ENCODE measurements around the gene GGN.

GGN gene

GRCh38 chr19:38375098-38375493, 12.7 kb downstream of the GGN start:
- H3K27ac ChIP-seq: peak overlapping the region; percentile 95
- in situ Hi-C loops (cut with HindIII; ENCODE audit: low pct_ligation_motif_present, low sequenced_read_pairs): no loop called here

GRCh38 chr19:38374332-38375097, 13.3 kb downstream of the GGN start, which contains the start of gene PSMD8:
PSMD8 (plus strand) TSS chr19:38374571; CDS start chr19:38374602, 31 bp downstream.
- peak within 1 kb of the TSS; percentile 95 for H3K4me3 ChIP-seq (ENCODE audit: low read depth, low read length)
- in situ Hi-C loops (cut with HindIII; ENCODE audit: low pct_ligation_motif_present, low sequenced_read_pairs): no loop called here
- DNase-seq: peak; percentile 98
- H3K36me3 ChIP-seq (replicated peaks): peaks cover 26% of the 10 kb centered on the region
- H3K27ac ChIP-seq: peak within 1 kb of the TSS; percentile 95
- TF ChIP-seq, protein P1, sequence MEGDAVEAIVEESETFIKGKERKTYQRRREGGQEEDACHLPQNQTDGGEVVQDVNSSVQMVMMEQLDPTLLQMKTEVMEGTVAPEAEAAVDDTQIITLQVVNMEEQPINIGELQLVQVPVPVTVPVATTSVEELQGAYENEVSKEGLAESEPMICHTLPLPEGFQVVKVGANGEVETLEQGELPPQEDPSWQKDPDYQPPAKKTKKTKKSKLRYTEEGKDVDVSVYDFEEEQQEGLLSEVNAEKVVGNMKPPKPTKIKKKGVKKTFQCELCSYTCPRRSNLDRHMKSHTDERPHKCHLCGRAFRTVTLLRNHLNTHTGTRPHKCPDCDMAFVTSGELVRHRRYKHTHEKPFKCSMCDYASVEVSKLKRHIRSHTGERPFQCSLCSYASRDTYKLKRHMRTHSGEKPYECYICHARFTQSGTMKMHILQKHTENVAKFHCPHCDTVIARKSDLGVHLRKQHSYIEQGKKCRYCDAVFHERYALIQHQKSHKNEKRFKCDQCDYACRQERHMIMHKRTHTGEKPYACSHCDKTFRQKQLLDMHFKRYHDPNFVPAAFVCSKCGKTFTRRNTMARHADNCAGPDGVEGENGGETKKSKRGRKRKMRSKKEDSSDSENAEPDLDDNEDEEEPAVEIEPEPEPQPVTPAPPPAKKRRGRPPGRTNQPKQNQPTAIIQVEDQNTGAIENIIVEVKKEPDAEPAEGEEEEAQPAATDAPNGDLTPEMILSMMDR (IDR thresholded peaks at IDR 0.05; ENCODE audit: low read depth, low read length, missing control alignments): peak; percentile 31
- no peaks in the 10 kb centered on the region for H3K27me3 ChIP-seq (replicated peaks)

More at GRCh38 chr19:38375098-38375493, 12.7 kb downstream of the GGN start:
- TF ChIP-seq, protein P1 (IDR thresholded peaks at IDR 0.05; ENCODE audit: low read depth, low read length, missing control alignments): no peak
- Histone ChIP-seq H3K4me3 (ENCODE audit: low read depth, low read length) (peak overlapping the region; percentile 95), H3K27me3 (replicated peaks) (no peaks in the 10 kb centered on the region), H3K36me3 (replicated peaks) (peaks cover 32% of the 10 kb centered on the region)
- no peak for DNase-seq

DNA sequence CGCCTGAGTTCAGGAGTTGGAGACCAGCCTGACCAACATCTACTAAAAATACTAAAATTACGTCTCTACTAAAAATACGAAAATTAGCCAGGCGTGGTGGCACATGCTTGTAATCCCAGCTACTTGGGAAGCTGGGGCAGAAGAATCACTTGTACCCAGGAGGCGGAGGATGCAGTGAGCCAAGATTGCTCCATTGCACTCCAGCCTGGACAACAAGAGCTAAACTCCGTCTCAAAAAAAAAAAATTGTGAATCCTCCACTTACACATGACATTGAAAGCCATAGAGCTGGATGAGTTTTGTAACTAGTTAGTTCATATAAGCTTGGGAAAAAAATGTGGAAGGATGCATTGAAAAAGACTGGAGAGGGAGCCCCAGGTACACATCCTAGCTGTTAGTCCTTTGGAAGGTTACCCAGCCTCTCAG, 13.9 kb downstream of the GGN start:
- in situ Hi-C loops (cut with HindIII; ENCODE audit: low pct_ligation_motif_present, low sequenced_read_pairs): no loop called here
- peak overlapping the region; percentile 95 for H3K27ac ChIP-seq

DNA sequence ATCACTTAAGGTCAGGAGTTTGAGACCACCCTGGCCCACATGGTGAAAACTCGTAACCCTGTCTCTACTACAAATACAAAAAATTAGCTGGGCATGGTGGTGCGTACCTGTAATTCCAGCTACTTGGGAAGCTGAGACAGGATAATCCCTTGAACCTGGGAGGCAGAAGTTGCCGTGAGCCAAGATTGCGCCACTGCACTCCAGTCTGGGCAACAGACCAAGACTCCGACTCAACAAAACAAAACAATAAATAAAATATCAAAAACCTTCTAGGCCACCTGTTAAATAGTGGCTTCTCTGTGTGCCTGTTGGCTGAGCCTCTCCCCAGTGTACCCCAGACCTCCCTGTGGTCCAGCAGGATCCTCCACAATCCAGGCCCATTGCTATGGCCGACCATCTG, 16.8 kb downstream of the GGN start:
- Histone ChIP-seq H3K27me3 (replicated peaks) (no peaks in the 10 kb centered on the region), H3K27ac (no peak overlapping the region), H3K36me3 (replicated peaks) (peaks cover under 1% of the 10 kb centered on the region), H3K4me3 (ENCODE audit: low read depth, low read length) (no peak overlapping the region)
- in situ Hi-C loops (cut with HindIII; ENCODE audit: low pct_ligation_motif_present, low sequenced_read_pairs): no loop called here
- TF ChIP-seq, protein P1 (IDR thresholded peaks at IDR 0.05; ENCODE audit: low read depth, low read length, missing control alignments): no peak
- no peak for DNase-seq

More for the DNA sequence above, 13.9 kb downstream of the GGN start:
- TF ChIP-seq, protein P1 (IDR thresholded peaks at IDR 0.05; ENCODE audit: low read depth, low read length, missing control alignments): no peak
- DNase-seq: no peak
- H3K36me3 ChIP-seq (replicated peaks): peaks cover 21% of the 10 kb centered on the region
- no peaks in the 10 kb centered on the region for H3K27me3 ChIP-seq (replicated peaks)
- peak overlapping the region; percentile 95 for H3K4me3 ChIP-seq (ENCODE audit: low read depth, low read length)

DNA sequence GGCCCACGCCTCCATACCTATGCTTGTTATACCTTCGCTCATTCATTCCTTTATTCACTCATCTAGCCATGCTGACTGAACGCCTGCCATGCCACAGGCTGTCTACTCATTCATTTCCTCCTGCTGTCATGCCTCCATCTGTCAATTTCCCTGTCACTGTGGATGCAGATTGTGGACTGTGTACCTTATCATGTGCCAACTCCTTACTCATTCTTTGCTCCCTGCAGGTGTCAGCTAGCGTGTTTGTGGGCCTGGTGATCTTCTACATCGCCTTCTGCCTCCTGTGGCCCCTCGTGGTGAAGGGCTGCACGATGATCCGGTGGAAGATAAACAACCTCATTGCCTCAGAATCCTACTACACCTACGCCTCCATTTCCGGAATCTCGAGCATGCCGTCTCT, 17.5 kb downstream of the GGN start:
- in situ Hi-C loops (cut with HindIII; ENCODE audit: low pct_ligation_motif_present, low sequenced_read_pairs): no loop called here

More for the DNA sequence above, 17.5 kb downstream of the GGN start:
- H3K4me3 ChIP-seq (ENCODE audit: low read depth, low read length): no peak overlapping the region
- DNase-seq: no peak
- no peaks in the 10 kb centered on the region for H3K36me3 ChIP-seq (replicated peaks)
- no peaks in the 10 kb centered on the region for H3K27me3 ChIP-seq (replicated peaks)
- TF ChIP-seq, protein P1 (IDR thresholded peaks at IDR 0.05; ENCODE audit: low read depth, low read length, missing control alignments): no peak
- H3K27ac ChIP-seq: no peak overlapping the region
